Bronchial epithelial cell (primary cell): ENCODE data around the gene KIF21B. TPM values are rescaled to one million over a fixed set of nuclear protein-coding genes. Genes with fewer than 3 reads are reported as not detected.

ENCODE experiments used
- DNase-seq: peaks from one replicate; pipeline ENCODE4 v3.0.0-alpha.2; 2010; ENCODE audit warnings: low read depth
- FAIRE-seq: peaks from 2 replicates; lab custom pipeline; 2011; peaks lifted over from hg19 to GRCh38; lab: Jason Lieb, UNC
- H3K27me3 ChIP-seq: 2 replicates; pipeline ENCODE4 v1.5.1; 2011; ENCODE audit warnings: low read length; ENCODE audit not compliant: control insufficient read depth, insufficient read depth
- H3K36me3 ChIP-seq: 2 replicates; pipeline ENCODE4 v1.5.1; 2011; ENCODE audit warnings: low read length; ENCODE audit not compliant: control insufficient read depth, insufficient read depth
- H3K4me3 ChIP-seq: 2 replicates; pipeline ENCODE4 v1.5.1; 2011; ENCODE audit warnings: mild to moderate bottlenecking, low read depth, low read length, control low read depth
- total RNA-seq: library from RNA; depleted of rRNA; stranded (reverse); fragments of >200 nt; gene quantifications from 2 replicates; pipeline ENCODE4 v1.2.1, GENCODE V29; 2014
- TF ChIP-seq, protein P1 (sequence below): IDR thresholded peaks from 2 replicates; pipeline ENCODE4 v1.5.1; 2011; ENCODE audit warnings: mild to moderate bottlenecking, moderate library complexity, low read length, control low read depth, inconsistent platforms; ENCODE audit not compliant: insufficient read depth, severe bottlenecking

Gene KIF21B
- total RNA-seq, 1 donor from 2014 or later = 4.2 TPM

DNA sequence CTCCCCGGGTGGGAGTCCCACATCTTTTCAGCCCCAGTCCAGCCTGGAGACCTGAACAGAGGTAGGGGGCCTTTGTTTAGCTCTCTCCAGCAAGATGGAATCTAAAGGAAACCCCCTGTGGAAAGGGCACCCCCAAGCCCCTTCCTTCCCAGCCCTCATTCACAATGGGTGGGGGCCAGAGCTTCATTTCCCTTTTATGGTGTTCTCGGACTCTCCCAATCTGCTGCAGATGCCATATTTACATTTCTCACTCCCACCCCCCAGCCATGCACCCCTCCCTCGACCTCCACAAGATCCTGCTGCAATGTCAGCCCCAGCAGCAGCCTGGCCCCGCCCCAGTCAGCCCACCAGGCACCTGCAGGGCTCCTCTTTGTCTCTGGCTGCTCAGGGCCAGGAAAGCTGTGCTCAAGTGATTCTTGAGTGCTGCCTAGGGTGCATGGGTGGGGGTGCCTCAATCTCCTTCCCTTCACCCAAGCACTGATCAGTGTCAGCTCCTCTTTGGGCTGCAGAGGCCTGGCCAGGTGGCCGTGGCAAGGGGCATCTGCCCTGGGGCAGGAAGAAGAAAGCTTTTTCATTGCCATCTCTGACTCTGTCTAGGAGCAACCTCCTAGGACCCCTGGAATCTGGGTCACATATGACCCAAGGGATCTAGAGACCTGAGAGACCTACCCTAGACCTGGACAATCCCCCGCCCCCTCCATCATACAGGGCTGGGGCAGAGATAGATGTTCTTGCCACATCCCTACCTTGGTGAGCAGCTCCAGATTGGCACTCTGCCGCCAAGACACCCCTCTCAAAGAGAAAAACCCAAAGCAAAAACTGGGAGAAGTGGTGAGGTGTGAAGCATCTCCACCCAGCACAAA lies 1.7 kb downstream of the KIF21B start:
- DNase-seq = no peak
- Histone ChIP-seq H3K36me3 (no peaks in the 10 kb centered on the region), H3K27me3 (no peaks in the 10 kb centered on the region), H3K4me3 (no peak overlapping the region)
- TF ChIP-seq, protein P1, sequence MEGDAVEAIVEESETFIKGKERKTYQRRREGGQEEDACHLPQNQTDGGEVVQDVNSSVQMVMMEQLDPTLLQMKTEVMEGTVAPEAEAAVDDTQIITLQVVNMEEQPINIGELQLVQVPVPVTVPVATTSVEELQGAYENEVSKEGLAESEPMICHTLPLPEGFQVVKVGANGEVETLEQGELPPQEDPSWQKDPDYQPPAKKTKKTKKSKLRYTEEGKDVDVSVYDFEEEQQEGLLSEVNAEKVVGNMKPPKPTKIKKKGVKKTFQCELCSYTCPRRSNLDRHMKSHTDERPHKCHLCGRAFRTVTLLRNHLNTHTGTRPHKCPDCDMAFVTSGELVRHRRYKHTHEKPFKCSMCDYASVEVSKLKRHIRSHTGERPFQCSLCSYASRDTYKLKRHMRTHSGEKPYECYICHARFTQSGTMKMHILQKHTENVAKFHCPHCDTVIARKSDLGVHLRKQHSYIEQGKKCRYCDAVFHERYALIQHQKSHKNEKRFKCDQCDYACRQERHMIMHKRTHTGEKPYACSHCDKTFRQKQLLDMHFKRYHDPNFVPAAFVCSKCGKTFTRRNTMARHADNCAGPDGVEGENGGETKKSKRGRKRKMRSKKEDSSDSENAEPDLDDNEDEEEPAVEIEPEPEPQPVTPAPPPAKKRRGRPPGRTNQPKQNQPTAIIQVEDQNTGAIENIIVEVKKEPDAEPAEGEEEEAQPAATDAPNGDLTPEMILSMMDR = no peak
- no peak for FAIRE-seq

DNA sequence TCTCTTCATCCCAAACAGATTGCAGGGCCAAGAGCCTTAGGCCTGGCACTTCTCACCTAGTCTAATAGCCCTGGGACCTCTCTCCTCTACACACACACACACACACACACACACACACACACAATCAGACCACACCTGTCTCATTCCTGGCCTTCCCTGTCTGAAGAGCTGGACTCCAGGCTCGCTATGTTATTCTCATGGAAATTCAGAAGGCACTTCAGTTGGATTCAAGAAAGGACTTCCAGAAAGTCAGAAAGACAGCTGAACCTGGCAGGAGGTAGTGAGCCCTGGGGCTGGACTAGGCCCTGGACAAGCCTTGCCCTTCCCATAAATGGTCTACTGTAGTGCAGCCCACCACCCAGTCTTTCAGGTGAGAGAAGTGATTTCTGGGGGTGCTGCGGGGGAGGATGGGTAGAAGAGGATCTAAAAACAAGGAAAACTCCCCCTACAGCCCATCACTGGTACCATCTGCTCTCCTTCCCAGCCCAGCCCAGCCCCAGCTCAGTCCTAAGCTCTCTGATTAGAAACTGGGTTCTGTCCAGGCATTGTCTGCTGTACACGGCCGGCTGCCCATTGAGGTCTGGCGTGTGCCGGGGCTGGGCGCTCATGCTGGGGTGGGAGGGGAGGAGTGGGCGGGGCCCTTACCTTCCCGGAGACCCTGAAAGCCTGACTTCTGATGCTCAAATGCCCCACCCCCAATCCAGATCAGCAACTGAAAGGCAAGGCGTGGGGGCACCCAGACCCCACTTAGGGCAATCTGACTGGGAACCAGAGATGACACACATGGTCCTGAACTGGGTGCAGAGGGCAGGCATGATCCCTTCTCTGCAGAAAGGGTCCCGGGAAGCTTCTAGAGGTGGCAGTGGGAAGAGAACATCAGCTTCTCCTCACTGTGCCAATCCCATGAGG lies 2.5 kb downstream of the KIF21B start:
- H3K4me3 ChIP-seq = no peak overlapping the region
- peak; percentile 23 for DNase-seq
- no peak for FAIRE-seq
- no peaks in the 10 kb centered on the region for H3K36me3 ChIP-seq
- TF ChIP-seq, protein P1 = peak; percentile 52
- H3K27me3 ChIP-seq = no peaks in the 10 kb centered on the region

DNA sequence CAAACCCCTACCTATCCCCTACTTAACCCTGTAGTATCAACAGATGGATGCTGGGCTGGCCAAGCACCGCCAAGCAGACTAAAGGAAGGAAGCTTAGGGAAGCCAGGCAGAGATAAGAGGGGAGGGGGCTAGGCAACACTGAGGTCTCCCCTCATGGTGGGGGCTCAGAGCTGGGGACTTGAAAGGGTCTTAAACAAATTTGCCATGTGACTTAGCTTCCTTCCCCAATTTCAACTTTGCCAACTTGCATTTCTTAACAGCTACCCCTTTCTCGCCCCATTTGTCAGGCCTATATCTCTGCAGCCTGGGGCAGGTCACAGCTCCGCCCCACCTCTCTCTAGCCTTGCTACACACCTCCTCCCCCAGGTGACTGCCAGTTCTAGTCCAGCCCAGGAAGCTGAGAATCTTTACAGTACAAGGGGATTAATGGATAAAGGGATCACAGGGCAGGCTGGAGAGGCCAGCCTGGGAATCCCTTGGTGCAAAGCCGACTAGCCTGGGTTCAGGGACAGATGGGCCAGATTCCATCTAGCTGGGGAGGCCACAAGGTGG lies 3.4 kb downstream of the KIF21B start:
- Histone ChIP-seq H3K4me3 (no peak overlapping the region), H3K36me3 (no peaks in the 10 kb centered on the region), H3K27me3 (no peaks in the 10 kb centered on the region)
- TF ChIP-seq, protein P1 = no peak
- no peak for FAIRE-seq
- DNase-seq = no peak

DNA sequence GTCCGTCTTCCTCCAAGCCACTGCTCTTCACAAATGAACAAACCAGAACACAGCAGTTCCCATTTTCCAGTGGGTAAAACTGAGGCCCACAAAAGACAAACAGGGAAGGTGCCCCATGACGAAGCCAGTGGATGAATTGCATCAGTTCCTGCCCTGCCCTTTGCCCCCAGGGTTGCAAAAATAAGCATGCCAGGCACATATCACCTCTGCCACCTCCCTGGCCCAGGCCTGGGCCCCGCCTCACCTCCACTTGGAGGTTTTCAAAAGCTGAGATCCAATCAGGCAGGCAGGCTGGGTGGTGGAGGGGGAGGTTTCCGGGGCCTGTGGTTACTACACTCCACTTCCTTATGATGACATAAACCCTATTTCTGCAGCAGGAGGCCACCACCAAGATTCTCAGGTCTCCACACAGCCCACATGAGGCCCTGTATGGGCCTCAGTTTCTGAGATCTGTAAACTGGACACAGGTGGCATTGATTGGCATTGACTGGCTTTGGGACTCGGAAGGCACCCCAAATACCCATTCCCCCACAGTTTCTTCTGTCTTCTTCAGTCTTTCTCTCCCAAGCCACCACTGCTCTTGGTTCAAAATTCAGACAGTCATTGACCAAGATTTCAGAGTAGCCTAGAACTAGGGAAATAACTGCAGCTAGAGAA lies 4.1 kb downstream of the KIF21B start:
- DNase-seq (peak; percentile 77), FAIRE-seq (no peak)
- TF ChIP-seq, protein P1 = no peak

DNA sequence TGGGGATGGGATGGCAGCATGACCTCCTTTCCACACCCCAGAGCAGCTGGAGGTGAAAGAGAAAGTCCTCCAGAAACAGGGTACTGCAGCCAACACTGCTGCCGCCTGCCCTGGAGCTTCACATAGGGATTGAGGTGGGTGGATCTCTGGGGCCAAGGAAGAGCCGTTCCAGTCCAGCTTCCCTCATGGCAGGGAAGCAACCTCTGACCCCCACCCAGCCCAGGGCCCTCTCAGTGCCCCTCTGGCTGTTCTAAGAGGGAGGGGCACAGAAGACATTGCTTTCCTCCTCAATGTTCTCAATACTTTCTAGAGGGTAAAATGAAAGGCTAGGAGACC lies 5.7 kb downstream of the KIF21B start:
- H3K27me3 ChIP-seq = no peaks in the 10 kb centered on the region
- TF ChIP-seq, protein P1 = no peak
- FAIRE-seq = no peak

More for the DNA sequence above, 4.1 kb downstream of the KIF21B start:
- Histone ChIP-seq H3K36me3 (no peaks in the 10 kb centered on the region), H3K27me3 (no peaks in the 10 kb centered on the region), H3K4me3 (no peak overlapping the region)

More for the DNA sequence above, 5.7 kb downstream of the KIF21B start:
- H3K36me3 ChIP-seq = no peaks in the 10 kb centered on the region
- no peak overlapping the region for H3K4me3 ChIP-seq
- no peak for DNase-seq
